H9 (cell line): Measurements from ENCODE around the gene CD3D. TPM values are rescaled to one million over a fixed set of nuclear protein-coding genes. Genes with fewer than 3 reads are reported as not detected.

ENCODE experiments used
- DNase-seq: peaks from one replicate; pipeline ENCODE4 v3.0.0-alpha.2; 2017
- H2AFZ ChIP-seq: one replicate; pipeline ENCODE4 v1.6.1; 2013; ENCODE audit warnings: mild to moderate bottlenecking, low read length, control low read depth, moderate library complexity
- H2AK5ac ChIP-seq: 2 replicates; pipeline ENCODE4 v1.6.1; 2013; ENCODE audit warnings: low read length, control low read depth, mixed read lengths; ENCODE audit not compliant: insufficient read length
- H2BK120ac ChIP-seq: one replicate; pipeline ENCODE4 v1.6.1; 2013; ENCODE audit warnings: low read depth, mild to moderate bottlenecking, low read length, control low read depth, inconsistent platforms; ENCODE audit not compliant: poor library complexity, severe bottlenecking
- H2BK12ac ChIP-seq: 2 replicates; pipeline ENCODE4 v1.6.1; 2013; ENCODE audit warnings: low read length, control low read depth, mixed read lengths, low read depth; ENCODE audit not compliant: insufficient read length
- H2BK15ac ChIP-seq: 2 replicates; pipeline ENCODE4 v1.6.1; 2013; ENCODE audit warnings: low read depth, low read length, control low read depth
- H2BK20ac ChIP-seq: one replicate; pipeline ENCODE4 v1.6.1; 2013; ENCODE audit warnings: low read depth, mild to moderate bottlenecking, low read length, control low read depth, inconsistent platforms; ENCODE audit not compliant: poor library complexity, severe bottlenecking
- H2BK5ac ChIP-seq: 2 replicates; pipeline ENCODE4 v1.6.1; 2013; ENCODE audit warnings: low read length, control low read depth, mixed read lengths; ENCODE audit not compliant: insufficient read length
- H3K14ac ChIP-seq: 2 replicates; pipeline ENCODE4 v1.6.1; 2013; ENCODE audit warnings: low read length, control low read depth; ENCODE audit not compliant: insufficient read depth
- H3K18ac ChIP-seq: 2 replicates; pipeline ENCODE4 v1.6.1; 2013; ENCODE audit warnings: low read depth, mild to moderate bottlenecking, mixed read lengths, low read length, control low read depth; ENCODE audit not compliant: insufficient read length
- H3K23ac ChIP-seq: 2 replicates; pipeline ENCODE4 v1.6.1; 2013; ENCODE audit warnings: low read length, control low read depth, mixed read lengths, low read depth; ENCODE audit not compliant: insufficient read length
- H3K23me2 ChIP-seq: 2 replicates; pipeline ENCODE4 v1.6.1; 2013; ENCODE audit warnings: low read depth, mild to moderate bottlenecking, mixed read lengths, low read length, control low read depth; ENCODE audit not compliant: insufficient read length, poor library complexity, severe bottlenecking
- H3K27ac ChIP-seq: 2 replicates; pipeline ENCODE4 v1.5.1; 2013; ENCODE audit warnings: low read length, control low read depth, mixed read lengths, low read depth; ENCODE audit not compliant: insufficient read length
- H3K27me3 ChIP-seq: 2 replicates; pipeline ENCODE4 v1.6.1; 2013; ENCODE audit warnings: low read length, control low read depth, inconsistent platforms; ENCODE audit not compliant: insufficient read depth
- H3K4ac ChIP-seq: 2 replicates; pipeline ENCODE4 v1.6.1; 2013; ENCODE audit warnings: low read depth, mild to moderate bottlenecking, control low read depth, inconsistent platforms, low read length, moderate library complexity
- H3K4me1 ChIP-seq: 2 replicates; pipeline ENCODE4 v1.6.1; 2013; ENCODE audit warnings: low read length, control low read depth, inconsistent platforms; ENCODE audit not compliant: insufficient read depth
- H3K4me2 ChIP-seq: 2 replicates; pipeline ENCODE4 v1.6.1; 2013; ENCODE audit warnings: low read length, control low read depth, mixed read lengths; ENCODE audit not compliant: insufficient read length, insufficient read depth
- H3K56ac ChIP-seq: 2 replicates; pipeline ENCODE4 v1.6.1; 2013; ENCODE audit warnings: low read depth, mild to moderate bottlenecking, mixed read lengths, low read length, control low read depth; ENCODE audit not compliant: insufficient read length
- H3K79me1 ChIP-seq: 2 replicates; pipeline ENCODE4 v1.6.1; 2013; ENCODE audit warnings: low read depth, mild to moderate bottlenecking, moderate library complexity, low read length, control low read depth, inconsistent platforms; ENCODE audit not compliant: insufficient read depth, poor library complexity, severe bottlenecking
- H3K79me2 ChIP-seq: 2 replicates; pipeline ENCODE4 v1.6.1; 2013; ENCODE audit warnings: low read length, control low read depth, inconsistent platforms; ENCODE audit not compliant: insufficient read depth
- H3K9ac ChIP-seq: 2 replicates; pipeline ENCODE4 v1.6.1; 2013; ENCODE audit warnings: low read length, control low read depth, mixed read lengths; ENCODE audit not compliant: insufficient read length; ENCODE audit errors: extremely low read depth
- H3K9me3 ChIP-seq: one replicate; pipeline ENCODE4 v1.6.1; 2013; ENCODE audit warnings: low read depth, low read length, inconsistent platforms; ENCODE audit not compliant: control insufficient read depth
- H3T11ph ChIP-seq: one replicate; pipeline ENCODE4 v1.6.1; 2013; ENCODE audit warnings: mild to moderate bottlenecking, low read length, control low read depth, inconsistent platforms
- H4K20me1 ChIP-seq: one replicate; pipeline ENCODE4 v1.6.1; 2013; ENCODE audit not compliant: control insufficient read depth, insufficient read length, insufficient read depth
- H4K5ac ChIP-seq: 2 replicates; pipeline ENCODE4 v1.6.1; 2013; ENCODE audit warnings: low read depth, mild to moderate bottlenecking, mixed read lengths, low read length, control low read depth; ENCODE audit not compliant: insufficient read length
- H4K8ac ChIP-seq: replicated peaks from 2 replicates; pipeline ENCODE4 v1.6.1; 2013; ENCODE audit warnings: low read length, control low read depth, mixed read lengths, low read depth; ENCODE audit not compliant: insufficient read length
- H4K91ac ChIP-seq: 2 replicates; pipeline ENCODE4 v1.6.1; 2013; ENCODE audit warnings: low read depth, mild to moderate bottlenecking, moderate library complexity, mixed read lengths, low read length, control low read depth; ENCODE audit not compliant: insufficient read length
- H3K27ac Mint-ChIP-seq, 3 experiments: 2 replicates in 2 of 3; 3 replicates in 1 of 3; pipeline ENCODE4 v1.8.0; 2020 to 2021; ENCODE audit warnings: mixed read lengths in 3 of 3, mild to moderate bottlenecking in 1 of 3, moderate library complexity in 1 of 3
- H3K27me3 Mint-ChIP-seq: 2 replicates; pipeline ENCODE4 v1.8.0; 2021; ENCODE audit warnings: low read depth, mild to moderate bottlenecking, moderate library complexity, mixed read lengths
- H3K36me3 Mint-ChIP-seq, 3 experiments: 2 replicates in 2 of 3; 3 replicates in 1 of 3; pipeline ENCODE4 v1.8.0; 2020 to 2021; ENCODE audit warnings: low read depth in 3 of 3, mixed read lengths in 3 of 3; ENCODE audit not compliant: insufficient read depth in 1 of 3
- H3K4me1 Mint-ChIP-seq, 2 experiments: 2 replicates each; pipeline ENCODE4 v1.8.0; 2020; ENCODE audit warnings: mixed read lengths in 2 of 2
- H3K4me3 Mint-ChIP-seq, 2 experiments: 2 replicates in 1 of 2; 3 replicates in 1 of 2; pipeline ENCODE4 v1.8.0; 2020 to 2021; ENCODE audit warnings: mild to moderate bottlenecking in 2 of 2, mixed read lengths in 2 of 2, moderate library complexity in 1 of 2
- H3K9me3 Mint-ChIP-seq, 2 experiments: 2 replicates in 1 of 2; 3 replicates in 1 of 2; pipeline ENCODE4 v1.8.0; 2020; ENCODE audit warnings: mild to moderate bottlenecking in 2 of 2, mixed read lengths in 2 of 2, moderate library complexity in 1 of 2
- CTCF ChIP-seq: fragments of 200-600 bp; sonication (generic); conservative IDR thresholded peaks from 3 replicates; pipeline ENCODE4 v1.8.0; 2021; ENCODE audit warnings: antibody characterized with exemption, mild to moderate bottlenecking
- WGBS: extraction: QIAGEN DNeasy Blood & Tissue Kit; methylation state at CpG from one replicate; pipeline ENCODE4 v1.1.7; 2013; ENCODE audit warnings: missing lambda C conversion rate, low lambda C conversion rate, mixed read lengths; ENCODE audit not compliant: insufficient read length; ENCODE audit errors: extremely low coverage; 5-methylcytosine and 5-hydroxymethylcytosine counted together
- total RNA-seq: library from RNA; stranded (reverse); gene quantifications from 2 replicates; pipeline ENCODE4 v1.2.1, GENCODE V29; 2021

The CD3D gene
- total RNA-seq, 1 experiment from 2014 or later = not detected

DNA sequence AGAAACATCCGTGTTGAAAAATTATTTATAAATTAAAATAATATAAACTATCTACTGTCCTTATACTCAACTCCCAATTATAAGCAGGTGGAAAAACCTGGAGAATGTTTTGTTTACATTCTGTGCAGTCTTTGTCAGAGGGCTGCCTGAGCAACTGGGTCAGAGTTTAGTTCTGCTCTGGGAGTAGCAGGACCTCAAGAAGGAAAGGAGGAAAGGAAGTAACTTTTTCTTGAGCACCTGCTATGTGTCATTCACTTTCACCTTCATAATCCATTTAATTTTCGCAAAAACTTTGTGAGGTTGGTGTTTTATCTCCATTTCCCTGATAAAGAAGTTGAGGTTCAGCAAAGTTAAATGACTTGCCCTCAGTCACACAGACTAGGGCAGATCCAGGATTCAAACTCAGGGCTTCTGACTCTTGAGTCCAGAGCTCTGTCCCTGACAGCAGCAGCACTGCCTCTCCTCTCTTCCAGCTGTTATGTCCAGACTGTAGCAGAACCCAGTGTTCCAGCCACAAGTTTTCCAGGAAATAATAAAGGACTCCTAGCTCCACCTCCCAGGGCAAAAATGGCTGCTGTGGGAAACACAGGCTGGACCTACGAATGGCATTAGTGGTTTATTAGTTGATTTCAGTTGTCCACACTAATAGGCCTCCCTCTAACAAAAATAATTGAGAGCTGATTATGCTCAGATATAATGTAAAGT, 31.6 kb downstream of the CD3D start:
- Histone ChIP-seq H3K27me3 (no peaks in the 10 kb centered on the region), H3T11ph (no peak overlapping the region), H3K23ac (no peak overlapping the region), H3K4me2 (no peak overlapping the region), H4K8ac (no peak overlapping the region), H2BK12ac (no peak overlapping the region), H3K23me2 (peaks cover 7% of the 10 kb centered on the region), H3K4ac (no peak overlapping the region), H3K9ac (no peak overlapping the region), H3K27ac (no peak overlapping the region), H3K18ac (no peak overlapping the region), H4K20me1 (no peaks in the 10 kb centered on the region), H2AFZ (no peak overlapping the region), H3K79me2 (no peaks in the 10 kb centered on the region), H3K9me3 (no peaks in the 10 kb centered on the region), H4K91ac (no peak overlapping the region), H2BK120ac (no peak overlapping the region), H3K4me1 (peaks cover 6% of the 10 kb centered on the region; the same call in 1 of the 2 replicates), H2BK20ac (no peak overlapping the region), H2BK5ac (no peak overlapping the region), H2AK5ac (no peak overlapping the region), H2BK15ac (no peak overlapping the region), H4K5ac (no peak overlapping the region), H3K56ac (no peak overlapping the region), H3K14ac (no peak overlapping the region), H3K79me1 (no peaks in the 10 kb centered on the region)
- Mint-ChIP-seq H3K36me3 (no peaks in the 10 kb centered on the region), H3K27me3 (peaks cover 29% of the 10 kb centered on the region), H3K4me1 (peaks cover 19 to 24% of the 10 kb centered on the region in 2 experiments), H3K4me3 (no peak overlapping the region), H3K27ac (no peak overlapping the region), H3K9me3 (no peaks in the 10 kb centered on the region)
- no peak for TF ChIP-seq CTCF
- no CpG with 5 or more reads among the region's 3 CpGs for WGBS
- no peak for DNase-seq
